Fibroblast of skin of right biceps (primary cell): ENCODE measurements around the gene UGT8.
"Not testable (repeated sequence)": the region's sequence is repeated elsewhere in the genome, so short reads cannot be mapped to it uniquely, and the experiment has no call there.

Source experiments
- DNase-seq: peaks from one replicate; pipeline ENCODE4 v3.0.0-alpha.2; 2013

UGT8 gene

GRCh38 chr4:114607056-114607455, 8.4 kb downstream of the UGT8 start:
- DNase-seq: no peak

GRCh38 chr4:114613560-114613959, 15.0 kb downstream of the UGT8 start:
- DNase-seq: no peak

- no peak for DNase-seq
Observed at GRCh38 chr4:114615435-114615834, 16.8 kb downstream of the UGT8 start.

GRCh38 chr4:114616036-114616435, 17.4 kb downstream of the UGT8 start:
- DNase-seq: not testable (repeated sequence)

- no peak for DNase-seq
Observed at GRCh38 chr4:114626196-114626595, 27.6 kb downstream of the UGT8 start.

- no peak for DNase-seq
Observed at GRCh38 chr4:114636192-114636935, 37.8 kb downstream of the UGT8 start.

- DNase-seq: no peak
Observed at GRCh38 chr4:114642173-114642780, 43.7 kb downstream of the UGT8 start.

GRCh38 chr4:114649908-114650307, 51.3 kb downstream of the UGT8 start:
- DNase-seq: no peak

- no peak for DNase-seq
Observed at GRCh38 chr4:114653675-114654074, 55.1 kb downstream of the UGT8 start.

GRCh38 chr4:114654592-114654991, 56.0 kb downstream of the UGT8 start:
- DNase-seq: no peak

- no peak for DNase-seq
Observed at GRCh38 chr4:114658179-114658578, 59.6 kb downstream of the UGT8 start.

- DNase-seq: no peak
Observed at GRCh38 chr4:114658776-114659175, 60.2 kb downstream of the UGT8 start.

- peak; percentile 50 for DNase-seq
Observed at GRCh38 chr4:114659386-114660008, 60.9 kb downstream of the UGT8 start.

- no peak for DNase-seq
Observed at GRCh38 chr4:114663083-114663482, 64.5 kb downstream of the UGT8 start.

GRCh38 chr4:114668577-114668976, 70.0 kb downstream of the UGT8 start:
- DNase-seq: no peak

- not testable (repeated sequence) for DNase-seq
Observed at GRCh38 chr4:114670733-114671132, 72.1 kb downstream of the UGT8 start.

GRCh38 chr4:114673306-114673705, 74.7 kb downstream of the UGT8 start:
- DNase-seq: no peak

GRCh38 chr4:114674080-114674479, 75.5 kb downstream of the UGT8 start:
- no peak for DNase-seq

- DNase-seq: no peak
Observed at GRCh38 chr4:114677346-114677979, 78.9 kb downstream of the UGT8 start.

GRCh38 chr4:114684462-114684861, 85.9 kb downstream of the UGT8 start:
- no peak for DNase-seq

GRCh38 chr4:114688059-114688458, 89.5 kb downstream of the UGT8 start:
- no peak for DNase-seq

- DNase-seq: no peak
Observed at GRCh38 chr4:114690571-114690970, 92.0 kb downstream of the UGT8 start.

GRCh38 chr4:114691865-114692264, 93.3 kb downstream of the UGT8 start:
- DNase-seq: no peak

GRCh38 chr4:114692958-114693357, 94.4 kb downstream of the UGT8 start:
- no peak for DNase-seq
